Hippocampal formation (tissue), 2 donors: ENCODE results near the gene HAUS6.
"Not testable (repeated sequence)": the region's sequence is repeated elsewhere in the genome, so short reads cannot be mapped to it uniquely, and the experiment has no call there.

ENCODE experiments used
- DNase-seq, 2 donors: peaks; one replicate each; lab custom pipeline; 2025; lab: John Stamatoyannopoulos, UW

The HAUS6 gene

GRCh38 chr9:19033015-19033414 lies 69.7 kb downstream of the HAUS6 start, which contains the start of gene SAXO1:
Gene SAXO1, minus strand, starts transcription at chr9:19033209. Its CDS starts 301 bp downstream, at chr9:19032908.
- DNase-seq = no peak

- DNase-seq = no peak
These were observed 70.3 kb downstream of the HAUS6 start for GRCh38 chr9:19032406-19032805.

GRCh38 chr9:19030899-19031298 lies 71.8 kb downstream of the HAUS6 start:
- no peak for DNase-seq

- peak; percentile 5 to 70 for DNase-seq
These were observed 73.8 kb downstream of the HAUS6 start for GRCh38 chr9:19028835-19029451.

GRCh38 chr9:19027825-19028224 lies 74.9 kb downstream of the HAUS6 start:
- DNase-seq = no peak

- no peak for DNase-seq
These were observed 76.3 kb downstream of the HAUS6 start for GRCh38 chr9:19026375-19026774.

GRCh38 chr9:19023078-19023477 lies 79.6 kb downstream of the HAUS6 start:
- DNase-seq = no peak

- DNase-seq = no peak
These were observed 80.5 kb downstream of the HAUS6 start for GRCh38 chr9:19022206-19022605.

- DNase-seq = not testable (repeated sequence)
These were observed 81.1 kb downstream of the HAUS6 start for GRCh38 chr9:19021649-19022048.

GRCh38 chr9:19020886-19021455 lies 81.7 kb downstream of the HAUS6 start:
- no peak for DNase-seq

GRCh38 chr9:19018201-19018600 lies 84.5 kb downstream of the HAUS6 start:
- no peak for DNase-seq

- DNase-seq = no peak
These were observed 93.2 kb downstream of the HAUS6 start for GRCh38 chr9:19009391-19009965.
